Sigmoid colon (tissue), 4 donors: Measurements from ENCODE around the gene SELENOF.

Experiments used
- POLR2AphosphoS5 ChIP-seq, 4 donors: sonication (generic); formaldehyde crosslinking; IDR thresholded peaks; one replicate each; pipeline ENCODE4 v1.6.1; 2017; ENCODE audit warnings: antibody characterized with exemption in 4 of 4
- TF ChIP-seq, protein P1 (sequence below), 4 experiments: fragments of 450-650 bp in 3 of 4; fragments of 200-600 bp in 1 of 4; IDR thresholded peaks; one replicate each; pipeline ENCODE4 v1.5.1; 2016 to 2019; ENCODE audit warnings: antibody characterized with exemption in 4 of 4, mild to moderate bottlenecking in 3 of 4, moderate library complexity in 2 of 4

DNA sequence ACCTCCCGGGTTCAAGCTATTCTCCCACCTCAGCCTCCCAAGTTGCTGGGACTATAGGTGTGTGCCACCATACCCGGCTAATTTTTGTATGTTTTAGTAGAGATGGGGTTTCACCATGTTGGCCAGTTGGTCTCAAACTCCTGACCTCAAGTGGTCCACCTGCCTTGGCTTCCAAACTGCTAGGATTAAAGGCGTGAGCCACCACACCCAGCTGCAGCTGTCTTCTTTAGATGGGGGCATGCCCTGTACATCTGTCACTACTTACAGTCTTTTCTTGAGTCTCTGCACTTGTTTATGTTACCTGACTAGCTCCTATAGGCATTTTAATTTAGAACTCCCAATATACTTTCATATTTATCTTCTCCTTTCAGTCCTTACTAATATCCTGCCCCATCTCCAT, 64.2 kb downstream of the SELENOF start:
- TF ChIP-seq POLR2AphosphoS5 (IDR thresholded peaks at IDR 0.05) = no peak
- TF ChIP-seq, protein P1, sequence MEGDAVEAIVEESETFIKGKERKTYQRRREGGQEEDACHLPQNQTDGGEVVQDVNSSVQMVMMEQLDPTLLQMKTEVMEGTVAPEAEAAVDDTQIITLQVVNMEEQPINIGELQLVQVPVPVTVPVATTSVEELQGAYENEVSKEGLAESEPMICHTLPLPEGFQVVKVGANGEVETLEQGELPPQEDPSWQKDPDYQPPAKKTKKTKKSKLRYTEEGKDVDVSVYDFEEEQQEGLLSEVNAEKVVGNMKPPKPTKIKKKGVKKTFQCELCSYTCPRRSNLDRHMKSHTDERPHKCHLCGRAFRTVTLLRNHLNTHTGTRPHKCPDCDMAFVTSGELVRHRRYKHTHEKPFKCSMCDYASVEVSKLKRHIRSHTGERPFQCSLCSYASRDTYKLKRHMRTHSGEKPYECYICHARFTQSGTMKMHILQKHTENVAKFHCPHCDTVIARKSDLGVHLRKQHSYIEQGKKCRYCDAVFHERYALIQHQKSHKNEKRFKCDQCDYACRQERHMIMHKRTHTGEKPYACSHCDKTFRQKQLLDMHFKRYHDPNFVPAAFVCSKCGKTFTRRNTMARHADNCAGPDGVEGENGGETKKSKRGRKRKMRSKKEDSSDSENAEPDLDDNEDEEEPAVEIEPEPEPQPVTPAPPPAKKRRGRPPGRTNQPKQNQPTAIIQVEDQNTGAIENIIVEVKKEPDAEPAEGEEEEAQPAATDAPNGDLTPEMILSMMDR (IDR thresholded peaks at IDR 0.05) = no peak
